Measurements from ENCODE around the gene GPRASP1.
"Not testable (repeated sequence)": the region's sequence is repeated elsewhere in the genome, so short reads cannot be mapped to it uniquely, and the experiment has no call there.

GPRASP1 gene, protein sequence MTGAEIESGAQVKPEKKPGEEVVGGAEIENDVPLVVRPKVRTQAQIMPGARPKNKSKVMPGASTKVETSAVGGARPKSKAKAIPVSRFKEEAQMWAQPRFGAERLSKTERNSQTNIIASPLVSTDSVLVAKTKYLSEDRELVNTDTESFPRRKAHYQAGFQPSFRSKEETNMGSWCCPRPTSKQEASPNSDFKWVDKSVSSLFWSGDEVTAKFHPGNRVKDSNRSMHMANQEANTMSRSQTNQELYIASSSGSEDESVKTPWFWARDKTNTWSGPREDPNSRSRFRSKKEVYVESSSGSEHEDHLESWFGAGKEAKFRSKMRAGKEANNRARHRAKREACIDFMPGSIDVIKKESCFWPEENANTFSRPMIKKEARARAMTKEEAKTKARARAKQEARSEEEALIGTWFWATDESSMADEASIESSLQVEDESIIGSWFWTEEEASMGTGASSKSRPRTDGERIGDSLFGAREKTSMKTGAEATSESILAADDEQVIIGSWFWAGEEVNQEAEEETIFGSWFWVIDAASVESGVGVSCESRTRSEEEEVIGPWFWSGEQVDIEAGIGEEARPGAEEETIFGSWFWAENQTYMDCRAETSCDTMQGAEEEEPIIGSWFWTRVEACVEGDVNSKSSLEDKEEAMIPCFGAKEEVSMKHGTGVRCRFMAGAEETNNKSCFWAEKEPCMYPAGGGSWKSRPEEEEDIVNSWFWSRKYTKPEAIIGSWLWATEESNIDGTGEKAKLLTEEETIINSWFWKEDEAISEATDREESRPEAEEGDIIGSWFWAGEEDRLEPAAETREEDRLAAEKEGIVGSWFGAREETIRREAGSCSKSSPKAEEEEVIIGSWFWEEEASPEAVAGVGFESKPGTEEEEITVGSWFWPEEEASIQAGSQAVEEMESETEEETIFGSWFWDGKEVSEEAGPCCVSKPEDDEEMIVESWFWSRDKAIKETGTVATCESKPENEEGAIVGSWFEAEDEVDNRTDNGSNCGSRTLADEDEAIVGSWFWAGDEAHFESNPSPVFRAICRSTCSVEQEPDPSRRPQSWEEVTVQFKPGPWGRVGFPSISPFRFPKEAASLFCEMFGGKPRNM (N-terminal part only)

DNA sequence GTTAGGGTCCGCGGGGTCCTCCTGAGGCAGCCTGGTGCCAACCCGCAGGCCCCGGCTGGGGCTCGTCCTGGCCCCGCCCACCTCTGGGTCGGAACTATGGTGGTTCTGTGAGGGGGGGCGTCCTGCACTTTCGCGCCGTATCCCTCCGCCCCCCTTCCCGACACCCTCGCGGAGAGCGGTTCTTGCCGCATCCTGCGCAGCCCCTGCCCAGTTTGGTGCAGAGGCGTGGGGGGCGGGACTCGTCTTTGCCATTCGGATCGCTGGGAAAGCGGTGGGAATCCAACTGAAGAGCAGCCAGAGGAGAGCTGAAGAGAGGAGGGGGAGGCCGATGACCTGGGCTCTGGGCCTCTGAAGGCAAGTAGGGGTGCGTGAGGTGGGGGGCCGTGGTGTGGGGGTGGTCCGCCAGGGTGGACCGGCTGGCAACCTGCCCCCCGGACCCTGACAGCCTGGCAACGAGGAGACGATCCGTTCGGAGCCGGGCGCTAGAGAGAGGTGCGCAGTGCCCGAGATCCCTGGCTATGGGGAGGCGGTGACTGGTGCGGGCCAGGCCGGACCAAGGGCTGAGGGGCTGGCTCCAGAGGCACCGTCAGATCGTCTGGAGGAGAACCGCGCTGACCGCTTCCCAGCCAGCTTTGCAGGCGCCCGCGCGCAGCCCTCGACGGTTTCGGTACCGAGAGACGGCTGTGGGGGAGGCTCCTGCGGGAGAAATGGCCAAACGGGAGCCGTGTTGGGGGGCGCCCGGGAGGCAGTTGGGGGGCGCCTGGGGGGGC lies at the start of gene GPRASP1:
Gene GPRASP1, plus strand, starts transcription at position 242 of the 770 bp plus-strand sequence. CDS start 2,431 bp downstream, outside the sequence.
- peak; percentile 3 to 7 for DNase-seq

DNA sequence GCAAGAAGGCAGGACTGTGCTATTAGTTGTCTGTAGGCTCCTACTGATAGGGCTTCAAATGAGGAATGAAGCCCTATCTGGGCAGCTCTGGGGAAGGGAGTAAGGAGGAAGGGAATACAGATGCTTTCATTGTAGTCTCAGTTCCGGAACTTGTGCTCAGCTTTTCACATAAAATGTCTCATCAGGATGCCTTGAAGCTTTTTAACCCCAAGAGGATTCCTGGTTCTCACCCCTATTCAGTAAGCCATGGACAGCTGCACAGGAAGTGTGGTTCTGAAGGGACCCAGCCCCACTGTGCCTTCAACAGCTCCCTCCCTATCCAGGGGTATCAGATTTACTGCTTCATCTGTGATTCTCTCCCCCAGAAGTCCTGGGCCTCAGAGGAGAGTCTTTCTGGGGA lies 47.0 kb upstream of the GPRASP1 start:
- no peak for DNase-seq

DNA sequence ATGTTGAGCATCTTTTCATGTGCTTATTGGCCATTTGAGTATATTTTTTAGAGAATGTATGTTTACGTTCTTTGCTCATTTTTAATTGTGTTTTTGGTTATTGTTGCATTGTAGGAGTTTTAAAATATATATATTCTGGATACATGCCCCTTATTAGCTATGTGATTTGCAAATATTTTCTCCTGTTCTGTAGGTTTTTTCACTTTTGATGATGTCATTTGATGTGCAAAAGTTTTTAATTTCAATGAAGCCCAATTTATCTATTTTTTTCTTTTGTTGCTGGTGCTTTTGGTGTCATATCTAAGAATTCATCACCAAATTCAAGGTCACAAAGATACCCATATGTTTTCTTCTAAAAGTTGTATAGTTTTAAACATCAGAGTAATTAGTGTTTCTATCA lies 45.2 kb upstream of the GPRASP1 start:
- no peak for DNase-seq

DNA sequence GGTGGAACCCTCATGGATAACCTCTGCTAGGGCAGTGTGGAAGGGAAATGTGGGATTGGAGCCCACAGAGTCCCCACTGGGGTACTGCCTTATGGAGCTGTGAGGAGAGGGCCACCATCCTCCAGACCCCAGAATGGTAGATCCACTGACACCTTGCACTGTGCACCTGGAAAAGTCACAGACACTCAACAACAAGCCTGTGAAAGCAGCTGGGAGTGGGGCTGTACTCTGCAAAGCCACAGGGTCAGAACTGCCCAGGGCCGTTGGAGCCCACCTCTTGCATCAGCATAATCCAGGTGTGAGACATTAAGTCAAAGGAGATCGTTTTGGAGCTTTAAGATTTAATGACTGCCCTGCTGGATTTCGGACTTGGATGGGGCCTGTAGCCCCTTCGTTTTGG lies 40.4 kb upstream of the GPRASP1 start:
- DNase-seq = no peak

DNA sequence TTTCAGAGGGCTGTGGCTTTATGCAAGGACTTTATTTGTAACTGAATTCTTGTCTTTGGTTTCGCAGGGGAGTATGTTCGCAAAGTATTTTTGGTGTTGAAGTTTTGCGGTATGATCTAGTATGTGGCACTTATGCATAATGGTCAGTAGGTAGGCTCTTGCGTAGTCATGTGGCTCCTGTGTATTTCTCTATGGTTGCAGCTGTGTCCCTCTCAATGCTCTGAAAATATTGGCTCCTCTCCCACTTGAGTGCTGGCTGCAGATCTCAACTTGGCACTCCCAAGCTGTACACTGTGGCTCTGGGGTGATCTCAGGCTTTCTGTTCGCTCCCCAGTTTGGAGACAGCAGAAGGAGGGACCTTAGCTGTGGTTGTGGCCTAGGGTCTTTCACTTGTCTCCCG lies 27.2 kb upstream of the GPRASP1 start:
- DNase-seq = no peak

DNA sequence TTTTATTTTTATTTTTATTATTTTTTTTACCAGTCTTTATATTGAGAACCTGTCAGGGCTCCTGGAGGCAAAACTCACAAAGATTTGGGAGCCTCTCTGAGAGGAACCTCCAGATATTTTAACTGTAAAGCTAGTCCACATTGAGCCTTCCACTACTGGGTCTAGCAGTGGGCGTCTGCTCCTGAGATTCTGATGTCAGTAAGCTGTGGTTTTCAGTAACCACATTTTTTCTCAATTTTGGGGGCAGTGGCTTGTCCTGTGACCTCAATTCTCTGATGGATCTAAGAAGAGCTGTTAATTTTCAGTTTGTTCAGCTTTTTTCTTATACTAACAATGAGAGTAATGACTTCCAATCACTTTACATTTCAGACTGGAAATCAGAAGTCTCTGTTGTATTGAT lies 23.6 kb upstream of the GPRASP1 start:
- no peak for DNase-seq

DNA sequence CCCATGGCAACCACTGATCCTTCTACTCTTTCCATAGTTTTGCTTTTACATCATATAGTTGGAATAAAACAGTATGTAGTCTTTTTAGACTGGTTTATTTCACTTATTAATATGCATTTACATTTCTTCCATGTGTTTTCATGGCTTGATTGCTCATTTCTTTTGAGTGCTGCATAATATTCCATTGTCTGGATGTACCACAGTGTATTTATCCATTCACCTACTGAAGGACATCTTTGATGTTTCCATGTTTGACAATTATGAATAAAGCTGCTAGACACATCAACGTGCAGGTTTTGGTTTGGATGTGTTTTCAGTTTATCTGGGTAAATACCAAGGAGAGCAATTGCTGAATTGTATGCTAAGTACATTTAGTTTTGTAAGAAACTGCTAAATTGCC lies 13.7 kb upstream of the GPRASP1 start:
- no peak for DNase-seq

DNA sequence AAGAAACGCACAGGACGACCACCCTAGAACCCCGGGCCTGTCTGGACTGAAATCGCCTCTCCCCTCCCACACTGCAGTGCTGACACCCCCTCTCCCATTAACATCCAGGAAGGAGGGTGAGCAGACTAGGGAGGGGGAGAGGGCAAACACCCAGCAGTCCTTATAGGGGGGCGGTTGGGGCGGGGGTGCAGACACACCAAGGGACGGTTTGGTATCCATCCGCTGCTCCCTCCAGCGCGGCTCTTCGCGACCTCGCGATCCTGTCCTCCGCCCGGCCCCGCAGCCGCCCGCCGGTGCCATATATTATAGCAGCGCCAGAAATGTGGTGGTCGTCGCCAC lies 411 bp upstream of the GPRASP1 start:
- no peak for DNase-seq

DNA sequence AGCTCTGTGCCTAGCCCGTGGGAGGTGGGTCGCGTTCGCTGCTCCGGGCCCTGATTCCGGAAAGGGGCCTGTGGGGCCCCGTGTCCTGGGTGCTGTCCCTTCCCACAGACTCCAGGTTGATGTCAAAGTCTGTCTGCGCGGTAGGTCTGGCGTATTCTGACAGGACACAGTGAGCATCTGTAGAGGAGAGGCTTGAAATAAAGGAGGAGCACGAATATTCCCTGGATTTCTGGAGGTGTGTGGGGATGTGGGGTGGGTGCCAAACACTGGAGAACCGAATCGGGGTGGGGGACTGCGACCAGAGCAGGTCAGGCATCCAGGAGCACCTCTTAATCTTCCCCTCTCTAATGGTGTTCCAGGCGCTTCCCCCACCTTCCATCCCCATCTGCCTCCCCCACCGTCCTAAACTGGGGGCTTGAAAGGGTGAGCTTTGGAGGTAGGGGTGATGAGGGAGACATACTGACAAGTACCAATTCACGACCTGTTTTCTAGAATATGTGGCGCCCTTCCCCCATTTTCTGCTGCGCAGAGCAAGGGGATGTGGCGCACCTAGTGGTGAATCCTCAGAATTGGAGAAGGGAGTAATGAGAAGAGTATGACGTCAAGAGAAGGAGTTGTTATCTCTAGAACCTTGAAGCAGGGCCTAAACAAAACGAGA lies 877 bp downstream of the GPRASP1 start:
- peak; percentile 1 to 3 for DNase-seq

DNA sequence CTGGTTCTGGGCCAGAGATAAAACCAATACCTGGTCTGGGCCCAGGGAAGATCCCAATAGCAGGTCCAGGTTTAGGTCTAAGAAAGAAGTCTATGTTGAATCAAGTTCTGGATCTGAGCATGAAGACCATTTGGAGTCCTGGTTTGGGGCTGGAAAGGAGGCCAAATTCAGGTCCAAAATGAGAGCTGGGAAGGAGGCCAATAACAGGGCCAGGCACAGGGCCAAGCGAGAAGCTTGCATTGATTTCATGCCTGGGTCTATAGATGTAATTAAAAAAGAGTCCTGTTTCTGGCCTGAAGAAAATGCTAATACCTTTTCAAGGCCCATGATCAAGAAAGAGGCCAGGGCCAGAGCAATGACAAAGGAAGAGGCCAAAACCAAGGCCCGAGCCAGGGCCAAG lies 3.4 kb downstream of the GPRASP1 start:
- no peak for DNase-seq

DNA sequence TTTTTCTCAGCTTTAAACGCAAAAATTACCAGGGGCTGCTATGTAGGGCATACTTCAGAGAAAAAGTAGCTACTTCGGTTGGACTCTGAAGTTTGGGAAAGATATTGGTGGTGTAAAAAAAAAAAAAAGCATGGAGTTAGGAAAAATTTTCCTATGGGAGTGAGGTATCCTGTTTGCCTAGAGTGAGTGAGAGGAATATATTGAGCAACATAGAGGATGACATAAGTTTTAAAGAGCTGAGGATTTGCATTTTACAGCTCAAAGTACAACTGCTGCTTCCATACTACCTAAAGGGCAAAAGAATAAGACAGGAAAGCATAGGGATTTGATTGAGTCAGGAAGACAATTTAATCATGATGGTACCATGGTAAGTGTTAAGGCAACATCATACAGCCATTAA lies 7.3 kb downstream of the GPRASP1 start:
- no peak for DNase-seq

DNA sequence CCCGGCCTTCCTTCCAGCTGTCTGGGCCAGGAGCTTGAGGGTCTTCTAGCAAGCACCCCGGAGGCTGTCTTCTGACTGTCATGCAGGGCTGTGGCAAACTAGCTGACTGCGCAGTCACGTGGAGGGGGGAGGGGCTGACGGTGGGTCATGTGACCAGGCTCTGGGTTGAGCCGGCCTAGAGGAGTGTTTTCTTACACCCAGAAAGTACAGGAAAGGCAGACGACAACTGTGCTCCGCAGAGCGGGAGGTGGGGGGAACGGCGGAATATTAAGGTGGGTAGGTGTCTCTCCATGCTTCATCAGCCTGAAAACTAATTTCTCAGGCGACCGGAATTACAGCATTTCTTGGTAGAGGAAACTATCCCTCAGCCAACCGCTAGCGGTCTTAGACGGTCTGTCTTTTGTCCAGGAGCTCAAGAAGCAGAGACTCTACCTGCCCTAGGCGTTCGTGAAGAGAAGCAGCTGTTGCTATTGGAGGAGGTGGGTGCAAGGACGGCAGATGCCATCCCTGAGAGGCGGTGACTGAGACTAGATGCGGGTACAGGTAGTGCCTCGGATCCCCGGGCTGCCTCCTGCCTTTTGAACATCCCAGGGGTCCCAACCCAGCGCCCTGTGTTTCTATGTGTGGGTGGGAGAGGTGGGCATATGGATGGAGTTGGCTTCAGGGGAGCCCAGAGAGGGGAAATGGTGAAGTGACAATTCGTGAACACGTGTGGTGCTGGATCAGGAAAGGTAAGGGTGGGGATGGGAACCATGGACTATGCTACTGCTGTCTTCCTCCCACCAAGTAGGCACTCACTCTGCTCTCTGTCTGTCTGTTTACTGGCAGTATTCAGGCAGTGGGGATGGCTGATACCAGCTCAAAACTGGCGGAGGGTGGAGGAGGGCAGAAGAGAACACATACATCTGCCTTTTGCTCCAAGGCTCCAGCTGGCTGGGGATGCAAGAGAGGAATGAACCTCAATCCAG lies 8.8 kb downstream of the GPRASP1 start:
- no peak for DNase-seq

DNA sequence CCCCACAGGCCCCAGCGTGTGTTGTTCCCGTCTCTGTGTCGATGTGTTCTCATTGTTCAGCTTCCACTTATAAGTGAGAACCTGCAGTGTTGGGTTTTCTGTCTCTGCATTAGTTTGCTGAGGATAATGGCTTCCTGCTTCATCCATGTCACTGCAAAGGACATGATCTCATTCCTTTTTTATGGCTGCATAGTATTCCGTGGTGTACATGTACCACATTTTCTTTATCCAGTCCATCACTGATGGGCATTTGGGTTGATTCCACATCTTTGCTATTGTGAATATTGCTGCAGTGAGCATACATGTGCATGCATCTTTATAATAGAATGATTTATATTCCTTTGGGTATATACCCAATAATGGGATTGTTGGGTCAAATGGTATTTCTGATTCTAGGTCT lies 12.5 kb downstream of the GPRASP1 start:
- DNase-seq = not testable (repeated sequence)

DNA sequence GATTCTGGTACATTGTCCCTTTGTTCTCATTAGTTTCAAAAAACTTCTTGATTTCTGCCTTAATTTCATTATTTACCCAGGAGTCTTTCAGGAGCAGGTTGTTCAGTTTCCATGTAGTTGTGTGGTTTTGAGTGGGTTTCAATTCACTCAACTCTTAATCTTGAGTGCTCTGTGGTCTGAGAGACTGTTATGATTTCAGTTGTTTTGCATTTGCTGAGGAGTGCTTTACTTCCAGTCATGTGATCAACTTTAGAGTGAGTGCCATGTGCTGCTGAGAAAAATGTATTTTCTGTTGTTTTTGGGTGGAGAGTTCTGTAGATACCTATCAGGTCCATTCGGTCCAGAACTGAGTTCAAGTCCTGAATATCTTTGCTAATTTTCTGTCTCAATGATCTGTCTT lies 15.8 kb downstream of the GPRASP1 start:
- not testable (repeated sequence) for DNase-seq

DNA sequence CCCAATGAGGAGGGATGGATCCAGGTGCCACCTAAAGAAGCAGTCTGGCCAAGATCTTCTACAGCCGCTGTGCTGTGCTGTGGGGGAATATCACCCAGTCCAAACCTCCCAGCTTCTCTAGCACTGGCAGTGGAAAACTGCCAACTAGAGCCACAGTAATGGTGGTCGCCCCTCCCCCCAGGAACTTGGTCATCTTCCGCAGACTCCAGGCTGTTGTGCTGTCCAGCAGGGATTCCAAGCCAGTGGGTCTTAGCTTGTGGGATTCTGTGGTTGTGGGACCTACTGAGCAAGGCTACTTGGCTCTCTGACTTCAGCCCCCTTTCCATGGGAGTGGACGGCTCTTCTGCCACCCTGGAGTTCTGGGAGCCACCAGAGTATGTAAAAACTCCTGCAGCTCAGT lies 18.2 kb downstream of the GPRASP1 start:
- no peak for DNase-seq

DNA sequence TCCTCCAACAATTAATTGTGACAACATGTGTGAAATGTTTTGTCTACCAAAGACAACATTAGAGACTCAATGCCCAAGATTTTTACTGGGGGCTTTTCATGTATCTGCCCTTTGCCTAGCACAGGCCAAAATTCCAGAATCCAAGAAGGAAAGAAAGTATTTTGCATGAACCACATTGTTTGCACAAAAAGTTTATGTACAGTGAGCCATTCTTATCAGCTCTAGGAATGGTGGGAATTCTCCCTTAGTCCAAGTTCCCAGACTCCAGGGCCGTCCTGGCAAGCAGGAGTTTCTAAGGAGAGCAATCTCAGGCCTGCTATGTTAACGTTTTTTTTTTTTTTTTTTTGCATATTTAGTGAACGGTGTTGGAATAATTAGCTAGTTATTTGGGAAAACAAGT lies 21.6 kb downstream of the GPRASP1 start:
- no peak for DNase-seq

DNA sequence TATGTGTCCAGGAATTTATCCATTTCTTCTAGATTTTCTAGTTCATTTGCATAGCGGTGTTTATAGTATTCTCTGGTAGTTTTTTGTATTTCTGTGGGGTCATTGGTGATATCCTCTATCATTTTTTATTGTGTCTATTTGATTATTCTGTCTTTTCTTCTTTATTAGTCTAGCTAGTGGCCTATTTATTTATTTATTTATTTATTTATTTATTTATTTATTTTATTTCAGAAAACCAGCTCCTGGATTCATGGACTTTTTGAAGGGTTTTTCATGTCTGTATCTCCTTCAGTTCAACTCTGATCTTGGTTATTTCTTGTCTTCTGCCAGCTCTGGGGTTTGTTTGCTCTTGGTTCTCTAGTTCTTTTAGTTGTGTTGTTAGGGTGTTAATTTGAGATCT lies 26.2 kb downstream of the GPRASP1 start:
- not testable (repeated sequence) for DNase-seq

DNA sequence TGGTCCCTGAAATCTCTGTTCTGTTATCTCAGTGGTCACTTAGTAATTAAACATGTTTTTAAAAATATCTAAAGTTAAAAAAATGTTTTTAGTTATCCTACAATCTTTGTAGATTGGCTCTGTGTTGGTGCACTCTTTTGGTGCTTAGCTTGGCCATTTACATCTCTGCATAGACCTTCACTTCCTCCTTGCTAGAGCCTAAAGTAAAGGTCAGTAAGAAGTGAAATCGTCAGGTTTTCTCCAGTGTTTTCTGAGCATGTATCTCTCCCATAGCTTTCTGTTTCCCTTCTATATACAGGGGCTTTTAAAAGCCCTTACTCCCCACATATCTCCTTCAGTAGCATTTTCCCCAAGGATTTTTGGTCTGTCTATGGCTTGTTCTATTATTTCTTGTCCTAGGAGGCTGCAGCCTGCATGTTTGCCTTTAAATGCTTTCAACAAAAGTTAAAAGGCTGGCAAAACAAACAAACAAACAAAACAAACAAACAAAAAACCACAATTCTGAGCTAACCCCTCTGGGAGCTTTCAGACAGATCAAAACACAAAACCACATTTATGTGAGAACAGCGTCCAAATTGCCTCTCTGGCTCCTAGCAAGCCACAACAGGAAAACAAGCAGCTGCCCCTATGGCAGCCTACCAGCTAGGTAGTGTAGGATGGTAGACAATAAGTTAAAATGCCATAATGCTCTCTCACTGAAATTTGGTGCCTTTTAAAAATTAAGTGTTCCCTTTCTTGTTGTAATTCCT lies 33.7 kb downstream of the GPRASP1 start:
- peak; percentile 2 to 33 for DNase-seq

DNA sequence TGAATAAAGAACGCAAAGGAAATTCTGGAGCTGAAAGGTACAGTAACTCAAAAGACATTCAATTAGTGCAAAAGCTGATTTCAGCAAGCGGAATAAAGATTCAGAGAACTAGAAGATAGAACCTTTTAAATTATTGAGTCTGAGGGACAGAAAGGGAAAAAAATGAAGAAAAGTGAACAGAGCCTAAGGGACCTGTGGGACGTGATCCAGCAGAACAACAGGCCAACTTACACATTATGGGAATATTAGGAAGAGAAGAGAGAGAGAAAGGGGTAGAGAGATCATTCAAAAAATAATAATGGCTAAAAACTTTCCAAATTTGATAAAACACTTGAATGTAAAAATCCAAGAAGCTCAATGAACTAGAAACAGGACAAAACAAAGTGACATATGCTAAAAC lies 43.5 kb downstream of the GPRASP1 start:
- no peak for DNase-seq

DNA sequence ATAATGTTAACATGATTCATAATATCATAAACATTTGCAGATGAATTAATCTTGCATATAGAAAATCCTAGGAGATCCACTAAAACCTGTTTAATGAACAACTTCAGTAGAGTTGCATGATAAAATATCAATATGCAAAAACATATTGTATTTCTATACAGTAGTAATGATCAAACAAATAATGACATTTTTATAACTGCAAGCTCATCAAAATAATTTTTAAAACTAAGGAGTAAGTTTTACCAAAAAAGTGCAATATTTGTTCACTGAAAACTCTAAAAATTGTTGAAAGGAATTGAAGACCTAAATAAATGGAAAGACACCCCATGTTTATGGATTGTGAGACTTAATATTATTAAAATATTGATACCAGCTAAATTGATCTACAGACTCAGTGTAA lies 45.0 kb downstream of the GPRASP1 start:
- no peak for DNase-seq

All from NCI-H1930 (cell line).